Endothelial cell (in vitro differentiated cells): ENCODE results near the gene COG6. TPM values are rescaled to one million over a fixed set of nuclear protein-coding genes. Genes with fewer than 3 reads are reported as not detected.

ENCODE experiments used
- DNase-seq: peaks from one replicate; pipeline ENCODE4 v3.0.0; 2021; ENCODE audit warnings: low spot score
- H3K27ac Mint-ChIP-seq: one replicate; pipeline ENCODE4 v1.8.0; 2021; ENCODE audit warnings: mixed read lengths, inconsistent platforms; ENCODE audit not compliant: unreplicated experiment
- H3K27me3 Mint-ChIP-seq: one replicate; pipeline ENCODE4 v1.8.0; 2021; ENCODE audit warnings: mild to moderate bottlenecking, moderate library complexity, mixed read lengths, inconsistent platforms; ENCODE audit not compliant: unreplicated experiment
- H3K36me3 Mint-ChIP-seq: one replicate; pipeline ENCODE4 v1.8.0; 2021; ENCODE audit warnings: mild to moderate bottlenecking, low read depth, mixed read lengths, inconsistent platforms; ENCODE audit not compliant: unreplicated experiment
- H3K4me1 Mint-ChIP-seq: one replicate; pipeline ENCODE4 v1.8.0; 2021; ENCODE audit warnings: mild to moderate bottlenecking, mixed read lengths, inconsistent platforms; ENCODE audit not compliant: unreplicated experiment
- H3K4me3 Mint-ChIP-seq: one replicate; pipeline ENCODE4 v1.8.0; 2021; ENCODE audit warnings: mild to moderate bottlenecking, mixed read lengths, inconsistent platforms; ENCODE audit not compliant: unreplicated experiment
- H3K9me3 Mint-ChIP-seq: one replicate; pipeline ENCODE4 v1.8.0; 2021; ENCODE audit warnings: mixed read lengths, inconsistent platforms; ENCODE audit not compliant: unreplicated experiment
- CTCF ChIP-seq: fragments of 200-600 bp; sonication (generic); IDR thresholded peaks from one replicate; pipeline ENCODE4 v1.5.0; 2021; ENCODE audit warnings: antibody characterized with exemption; ENCODE audit not compliant: unreplicated experiment
- total RNA-seq: library from RNA; stranded (reverse); fragmentation: NEBNext Ultra II Directional; extraction: Animal tissue kit (Norgen Biotek cat#: 25700); gene quantifications from one replicate; pipeline ENCODE4 v1.2.1, GENCODE V29; 2021; ENCODE audit not compliant: unreplicated experiment

COG6 gene
- total RNA-seq, 1 donor from 2014 or later: 34.1 TPM

- peaks cover 5% of the 10 kb centered on the region for H3K4me1 Mint-ChIP-seq
- H3K36me3 Mint-ChIP-seq: peaks cover 30% of the 10 kb centered on the region
- H3K27ac Mint-ChIP-seq: no peak overlapping the region
- no peak overlapping the region for H3K4me3 Mint-ChIP-seq
- no peaks in the 10 kb centered on the region for H3K27me3 Mint-ChIP-seq
- DNase-seq: no peak
- no peak for TF ChIP-seq CTCF
- H3K9me3 Mint-ChIP-seq: no peaks in the 10 kb centered on the region
These were observed 81.6 kb downstream of the COG6 start for GRCh38 chr13:39737047-39737446.

- Mint-ChIP-seq H3K4me1 (no peaks in the 10 kb centered on the region), H3K4me3 (no peak overlapping the region), H3K27me3 (peaks cover 2% of the 10 kb centered on the region), H3K9me3 (peaks cover 5% of the 10 kb centered on the region), H3K27ac (no peak overlapping the region), H3K36me3 (peaks cover 44% of the 10 kb centered on the region)
- DNase-seq: no peak
- no peak for TF ChIP-seq CTCF
These were observed 85.3 kb downstream of the COG6 start for GRCh38 chr13:39740761-39741160.

- Mint-ChIP-seq H3K27me3 (peaks cover 2% of the 10 kb centered on the region), H3K9me3 (no peaks in the 10 kb centered on the region), H3K27ac (no peak overlapping the region), H3K4me3 (no peak overlapping the region), H3K4me1 (peaks cover 7% of the 10 kb centered on the region), H3K36me3 (no peaks in the 10 kb centered on the region)
- TF ChIP-seq CTCF: no peak
- DNase-seq: no peak
These were observed 93.5 kb downstream of the COG6 start for GRCh38 chr13:39748961-39749360.

- no peak for TF ChIP-seq CTCF
- Mint-ChIP-seq H3K4me3 (no peak overlapping the region), H3K9me3 (no peaks in the 10 kb centered on the region), H3K27ac (no peak overlapping the region), H3K27me3 (peaks cover 2% of the 10 kb centered on the region), H3K4me1 (peaks cover 8% of the 10 kb centered on the region), H3K36me3 (no peaks in the 10 kb centered on the region)
- no peak for DNase-seq
These were observed 94.1 kb downstream of the COG6 start for GRCh38 chr13:39749528-39749927.

GRCh38 chr13:39751805-39752204 lies 96.3 kb downstream of the COG6 start:
- Mint-ChIP-seq H3K27ac (no peak overlapping the region), H3K4me1 (peaks cover 8% of the 10 kb centered on the region), H3K9me3 (no peaks in the 10 kb centered on the region), H3K4me3 (no peak overlapping the region), H3K36me3 (peaks cover 3% of the 10 kb centered on the region), H3K27me3 (no peaks in the 10 kb centered on the region)
- TF ChIP-seq CTCF: no peak
- no peak for DNase-seq
